Breast epithelium (tissue), 4 donors: Measurements from ENCODE around the gene CLN3. TPM values are rescaled to one million over a fixed set of nuclear protein-coding genes. Genes with fewer than 3 reads are reported as not detected.
"Not testable (repeated sequence)": the region's sequence is repeated elsewhere in the genome, so short reads cannot be mapped to it uniquely, and the experiment has no call there.

Experiments used
- DNase-seq, 2 donors: peaks; one replicate each; pipeline ENCODE4 v3.0.0-alpha.2; 2019; ENCODE audit warnings: low spot score in 2 of 2
- H3K27ac ChIP-seq, 2 donors: fragments of 200-600 bp; sonication (generic) in 1 of 2; one replicate each; pipeline ENCODE4 v1.5.1; 2016 to 2019; ENCODE audit warnings: mild to moderate bottlenecking in 1 of 2
- H3K27me3 ChIP-seq, 2 donors: fragments of 200-600 bp; sonication (generic) in 1 of 2; one replicate each; pipeline versions ENCODE4 v1.5.1 to v1.6.0; 2017 to 2019; ENCODE audit warnings: control low read depth in 1 of 2, mild to moderate bottlenecking in 1 of 2
- H3K36me3 ChIP-seq: fragments of 200-600 bp; one replicate; pipeline ENCODE4 v1.5.1; 2019
- H3K4me1 ChIP-seq, 2 donors: fragments of 200-600 bp; sonication (generic); one replicate each; pipeline ENCODE4 v1.5.1; 2016 to 2019; ENCODE audit warnings: control low read depth in 1 of 2
- H3K4me3 ChIP-seq, 3 donors: fragments of 200-600 bp; sonication (generic); 1 replicate in 2 of 3; 2 replicates in 1 of 3; pipeline ENCODE4 v1.5.1; 2016 to 2019; ENCODE audit warnings: mild to moderate bottlenecking in 3 of 3, moderate library complexity in 2 of 3
- H3K9me3 ChIP-seq, 2 donors: fragments of 200-600 bp; sonication (generic) in 1 of 2; one replicate each; pipeline ENCODE4 v1.5.1; 2016 to 2019; ENCODE audit warnings: control low read depth in 1 of 2
- CTCF ChIP-seq, 3 donors: fragments of 450-650 bp; IDR thresholded peaks; one replicate each; pipeline ENCODE4 v1.5.1; 2016 to 2017; ENCODE audit warnings: antibody characterized with exemption in 3 of 3, mild to moderate bottlenecking in 3 of 3, moderate library complexity in 3 of 3
- POLR2A ChIP-seq: fragments of 450-650 bp; IDR thresholded peaks from one replicate; pipeline ENCODE4 v1.6.1; 2016; ENCODE audit warnings: antibody characterized with exemption, mild to moderate bottlenecking, moderate library complexity
- POLR2AphosphoS5 ChIP-seq, 3 donors: sonication (generic); formaldehyde crosslinking; IDR thresholded peaks; one replicate each; pipeline ENCODE4 v1.6.1; 2017; ENCODE audit warnings: antibody characterized with exemption in 3 of 3
- intact Hi-C: fragments of 100-400 bp; cut with DNase I; formaldehyde crosslinking; loops from one replicate; pipeline ENCODE4 v1.15.1; 2023; ENCODE audit warnings: low total_unique reads
- total RNA-seq, 3 donors: library from RNA; depleted of rRNA; stranded (reverse); fragments of >200 nt; gene quantifications; one replicate each; pipeline ENCODE4 v1.1.0, GENCODE V29; 2016

CLN3 gene
- total RNA-seq, 3 donors from 2014 or later, result 25.1 to 39.1 (median 38.7) TPM

- H3K9me3 ChIP-seq, result no peaks in the 10 kb centered on the region
- H3K27ac ChIP-seq, result no peak overlapping the region
- H3K36me3 ChIP-seq, result no peaks in the 10 kb centered on the region
- DNase-seq, result no peak
- H3K4me1 ChIP-seq, result peaks cover under 1 to 4% of the 10 kb centered on the region in 2 donors
- intact Hi-C loops, result no loop called here
- no peak overlapping the region for H3K4me3 ChIP-seq
- no peak for TF ChIP-seq POLR2AphosphoS5 (IDR thresholded peaks at IDR 0.05)
- no peak for TF ChIP-seq POLR2A
- no peak for TF ChIP-seq CTCF (IDR thresholded peaks at IDR 0.05)
- H3K27me3 ChIP-seq, result no peaks in the 10 kb centered on the region
Observed at GRCh38 chr16:28529124-28529523, 37.2 kb upstream of the CLN3 start.

- Histone ChIP-seq H3K36me3 (no peaks in the 10 kb centered on the region), H3K27ac (peak overlapping the region in 1 of 2 donors; percentile 52), H3K4me3 (no peak overlapping the region), H3K27me3 (no peaks in the 10 kb centered on the region), H3K9me3 (no peaks in the 10 kb centered on the region), H3K4me1 (peaks cover 0 to 6% of the 10 kb centered on the region in 2 donors)
- TF ChIP-seq CTCF (IDR thresholded peaks at IDR 0.05), result no peak
- DNase-seq, result no peak
- intact Hi-C loops, result no loop called here
Observed at GRCh38 chr16:28528463-28528867, 36.6 kb upstream of the CLN3 start.

GRCh38 chr16:28527985-28528384, 36.1 kb upstream of the CLN3 start:
- TF ChIP-seq CTCF (IDR thresholded peaks at IDR 0.05) (no peak), POLR2AphosphoS5 (IDR thresholded peaks at IDR 0.05) (no peak), POLR2A (no peak)
- Histone ChIP-seq H3K27ac (peak overlapping the region in 1 of 2 donors; percentile 52), H3K27me3 (no peaks in the 10 kb centered on the region), H3K36me3 (no peaks in the 10 kb centered on the region), H3K9me3 (no peaks in the 10 kb centered on the region), H3K4me3 (no peak overlapping the region), H3K4me1 (peaks cover 0 to 6% of the 10 kb centered on the region in 2 donors)
- DNase-seq, result no peak
- intact Hi-C loops, result no loop called here

GRCh38 chr16:28527100-28527785, 35.4 kb upstream of the CLN3 start:
- DNase-seq, H3K4me1 ChIP-seq, intact Hi-C loops, H3K9me3 ChIP-seq, H3K4me3 ChIP-seq, H3K27me3 ChIP-seq, H3K36me3 ChIP-seq: not testable (repeated sequence)
- H3K27ac ChIP-seq, result peak overlapping the region in 1 of 2 donors; percentile 46

- intact Hi-C loops, result no loop called here
- Histone ChIP-seq H3K4me3 (no peak overlapping the region), H3K4me1 (peaks cover 0 to 6% of the 10 kb centered on the region in 2 donors), H3K27me3 (no peaks in the 10 kb centered on the region), H3K36me3 (no peaks in the 10 kb centered on the region), H3K27ac (peak overlapping the region; percentile 26 to 60), H3K9me3 (no peaks in the 10 kb centered on the region)
- no peak for TF ChIP-seq POLR2A
- TF ChIP-seq CTCF (IDR thresholded peaks at IDR 0.05), result no peak
- no peak for TF ChIP-seq POLR2AphosphoS5 (IDR thresholded peaks at IDR 0.05)
- DNase-seq, result no peak
Observed at GRCh38 chr16:28526201-28527099, 34.6 kb upstream of the CLN3 start.
